Measurements from ENCODE around the gene VPS26C.
A peak's percentile ranks its signal among the peaks of the same experiment; 100 is the strongest.

VPS26C gene

GRCh38 chr21:37257511-37257966, 9.6 kb downstream of the VPS26C start:
- H3K36me3 ChIP-seq: peaks cover 6 to 36% (median 20%) of the 10 kb centered on the region in 11 experiments; a peak in 20 of 22 replicates
- H3K9me3 ChIP-seq (replicated peaks in 1 of 11): no peaks in the 10 kb centered on the region
- no peaks in the 10 kb centered on the region for H3K27me3 ChIP-seq
- H3K4me3 ChIP-seq: peak overlapping the region; percentile 53 to 76 (median 66)
- peak overlapping the region; percentile 93 to 99 (median 97) for H3K4me2 ChIP-seq
- H3K4me1 ChIP-seq: peaks cover 29 to 60% (median 36%) of the 10 kb centered on the region in 10 experiments
- peaks cover 0 to 100% (median 26%) of the 10 kb centered on the region in 11 experiments; a peak in 13 of 22 replicates for H4K20me1 ChIP-seq
- TF ChIP-seq Cebpa-rat (IDR thresholded peaks at IDR 0.05): no peak
- H3K9ac ChIP-seq: peak overlapping the region; percentile 75 to 87 (median 86)
- peak overlapping the region; percentile 74 to 91 (median 85) for H3K27ac ChIP-seq

GRCh38 chr21:37253991-37254390, 13.1 kb downstream of the VPS26C start:
- Histone ChIP-seq H3K9me3 (replicated peaks in 1 of 11) (no peaks in the 10 kb centered on the region), H3K4me3 (no peak overlapping the region), H3K9ac (no peak overlapping the region), H3K4me1 (peaks cover 29 to 82% (median 41%) of the 10 kb centered on the region in 10 experiments), H3K36me3 (peaks cover 0 to 8% (median 0%) of the 10 kb centered on the region in 11 experiments; a peak in 1 of 22 replicates), H3K27me3 (no peaks in the 10 kb centered on the region), H4K20me1 (peaks cover 0 to 100% (median 28%) of the 10 kb centered on the region in 11 experiments; a peak in 13 of 22 replicates), H3K4me2 (0 out of 22 replicates have a peak overlapping the region, but pooled peaks of 1 of the 11 experiments have one; percentile 22), H3K27ac (no peak overlapping the region)
- no peak for TF ChIP-seq Cebpa-rat (IDR thresholded peaks at IDR 0.05)

GRCh38 chr21:37251294-37251634, 15.9 kb downstream of the VPS26C start:
- TF ChIP-seq Cebpa-rat (IDR thresholded peaks at IDR 0.05): peak in 1 of 11 experiments; percentile 5; a peak in 1 of 22 replicates
- H3K36me3 ChIP-seq: peaks cover 0 to 21% (median 7%) of the 10 kb centered on the region in 11 experiments; a peak in 4 of 22 replicates
- H3K9me3 ChIP-seq (replicated peaks in 1 of 11): no peaks in the 10 kb centered on the region
- H3K27me3 ChIP-seq: no peaks in the 10 kb centered on the region
- H3K27ac ChIP-seq: peak overlapping the region in 5 of 11 experiments; percentile 18 to 80 (median 62); a peak in 8 of 22 replicates
- H3K4me2 ChIP-seq: peak overlapping the region in 6 of 11 experiments; percentile 3 to 75 (median 54); a peak in 10 of 22 replicates
- H3K4me3 ChIP-seq: no peak overlapping the region
- peaks cover 5 to 72% (median 21%) of the 10 kb centered on the region in 10 experiments; a peak in 18 of 20 replicates for H3K4me1 ChIP-seq
- H3K9ac ChIP-seq: peak overlapping the region in 2 of 11 experiments; percentile 3 to 41; a peak in 2 of 22 replicates
- H4K20me1 ChIP-seq: peaks cover 0 to 100% (median 27%) of the 10 kb centered on the region in 11 experiments; a peak in 12 of 22 replicates

- Histone ChIP-seq H4K20me1 (peaks cover 8 to 100% (median 36%) of the 10 kb centered on the region in 11 experiments; a peak in 19 of 22 replicates), H3K4me2 (peak overlapping the region in 2 of 11 experiments; percentile 27 to 51; a peak in 4 of 22 replicates), H3K4me1 (peaks cover 13 to 74% (median 28%) of the 10 kb centered on the region in 10 experiments), H3K27me3 (no peaks in the 10 kb centered on the region), H3K27ac (peak overlapping the region in 2 of 11 experiments; percentile 4 to 5; a peak in 1 of 22 replicates), H3K9me3 (replicated peaks in 1 of 11) (no peaks in the 10 kb centered on the region), H3K4me3 (no peak overlapping the region), H3K36me3 (peaks cover 0 to 31% (median 8%) of the 10 kb centered on the region in 11 experiments; a peak in 8 of 22 replicates), H3K9ac (no peak overlapping the region)
- no peak for TF ChIP-seq Cebpa-rat (IDR thresholded peaks at IDR 0.05)
Observed at GRCh38 chr21:37249112-37249904, 17.8 kb downstream of the VPS26C start.

- Histone ChIP-seq H3K4me3 (no peak overlapping the region), H3K27me3 (no peaks in the 10 kb centered on the region), H3K36me3 (peaks cover 0 to 36% (median 12%) of the 10 kb centered on the region in 11 experiments; a peak in 10 of 22 replicates), H4K20me1 (peaks cover 16 to 100% (median 41%) of the 10 kb centered on the region in 11 experiments; a peak in 19 of 22 replicates), H3K4me1 (peaks cover 13 to 70% (median 30%) of the 10 kb centered on the region in 10 experiments), H3K9me3 (replicated peaks in 1 of 11) (no peaks in the 10 kb centered on the region), H3K27ac (no peak overlapping the region), H3K9ac (no peak overlapping the region), H3K4me2 (no peak overlapping the region)
- TF ChIP-seq Cebpa-rat (IDR thresholded peaks at IDR 0.05): no peak
Observed at GRCh38 chr21:37248298-37248697, 18.8 kb downstream of the VPS26C start.

- Histone ChIP-seq H3K4me3 (no peak overlapping the region), H3K4me1 (peaks cover 13 to 43% (median 21%) of the 10 kb centered on the region in 10 experiments), H3K27me3 (no peaks in the 10 kb centered on the region), H4K20me1 (peaks cover 26 to 100% (median 58%) of the 10 kb centered on the region in 11 experiments; a peak in 19 of 22 replicates), H3K9me3 (replicated peaks in 1 of 11) (no peaks in the 10 kb centered on the region), H3K9ac (0 out of 22 replicates have a peak overlapping the region, but pooled peaks of 2 of the 11 experiments have one; percentile 4 to 16), H3K27ac (no peak overlapping the region; a peak in 1 of 22 replicates), H3K4me2 (peak overlapping the region; percentile 39 to 70 (median 64)), H3K36me3 (peaks cover 15 to 61% (median 29%) of the 10 kb centered on the region in 11 experiments)
- no peak for TF ChIP-seq Cebpa-rat (IDR thresholded peaks at IDR 0.05)
Observed at GRCh38 chr21:37245151-37245550, 22.0 kb downstream of the VPS26C start.

- Histone ChIP-seq H3K4me3 (no peak overlapping the region), H3K36me3 (peaks cover 20 to 67% (median 34%) of the 10 kb centered on the region in 11 experiments), H3K4me2 (peak overlapping the region; percentile 39 to 70 (median 64)), H4K20me1 (peaks cover 26 to 100% (median 62%) of the 10 kb centered on the region in 11 experiments; a peak in 19 of 22 replicates), H3K27me3 (no peaks in the 10 kb centered on the region), H3K9ac (0 out of 22 replicates have a peak overlapping the region, but pooled peaks of 1 of the 11 experiments have one; percentile 16), H3K4me1 (peaks cover 13 to 38% (median 21%) of the 10 kb centered on the region in 10 experiments), H3K9me3 (replicated peaks in 1 of 11) (no peaks in the 10 kb centered on the region), H3K27ac (no peak overlapping the region)
- no peak for TF ChIP-seq Cebpa-rat (IDR thresholded peaks at IDR 0.05)
Observed at GRCh38 chr21:37244501-37245095, 22.5 kb downstream of the VPS26C start.

GRCh38 chr21:37243961-37244360, 23.2 kb downstream of the VPS26C start:
- Histone ChIP-seq H3K9me3 (replicated peaks in 1 of 11) (no peaks in the 10 kb centered on the region), H3K4me1 (peaks cover 13 to 32% (median 20%) of the 10 kb centered on the region in 10 experiments), H3K27ac (no peak overlapping the region), H3K36me3 (peaks cover 24 to 73% (median 41%) of the 10 kb centered on the region in 11 experiments), H4K20me1 (peaks cover 26 to 100% (median 62%) of the 10 kb centered on the region in 11 experiments; a peak in 19 of 22 replicates), H3K4me2 (peak overlapping the region in 2 of 11 experiments; percentile 60 to 66; a peak in 3 of 22 replicates), H3K9ac (no peak overlapping the region), H3K4me3 (no peak overlapping the region), H3K27me3 (no peaks in the 10 kb centered on the region)
- TF ChIP-seq Cebpa-rat (IDR thresholded peaks at IDR 0.05): no peak

Data from BLaER1 treated with 17β-estradiol and CSF1 and Interleukin-3, amounts not matched to agents 10 nM and 100 nM (cell line).